GM19324 (cell line): Measurements from ENCODE around the gene SDK1.

ENCODE experiments used
- ATAC-seq: cut with Tn5 transposase; IDR thresholded peaks from one replicate; pipeline ENCODE4 v1.9.1; 2021; ENCODE audit warnings: mild to moderate bottlenecking, moderate library complexity; ENCODE audit not compliant: unreplicated experiment, low FRiP score

The SDK1 gene

GRCh38 chr7:3844540-3845151 lies 543.6 kb downstream of the SDK1 start:
- ATAC-seq = no peak

DNA sequence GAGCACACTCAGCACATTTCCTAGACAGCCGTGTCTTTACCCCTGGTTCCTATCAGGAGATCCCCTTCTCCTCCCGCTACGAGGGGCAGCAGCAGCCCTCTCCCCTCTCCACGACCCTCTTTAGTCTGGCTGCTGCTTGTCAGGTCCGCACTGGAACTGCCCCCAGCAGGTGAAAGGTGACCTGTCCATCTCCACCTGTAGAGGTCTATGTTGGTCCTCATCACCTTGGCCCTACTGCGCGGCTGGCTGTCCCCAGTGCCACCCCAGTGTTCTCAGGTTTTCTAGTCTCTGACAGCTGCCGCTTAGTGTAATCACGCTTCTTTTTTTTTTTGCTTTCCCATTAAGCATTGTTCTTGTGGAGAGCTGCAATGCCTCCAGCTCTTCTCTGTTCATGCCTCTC lies 545.7 kb downstream of the SDK1 start:
- no peak for ATAC-seq

GRCh38 chr7:3847336-3847735 lies 546.3 kb downstream of the SDK1 start:
- ATAC-seq = no peak

GRCh38 chr7:3859431-3859830 lies 558.4 kb downstream of the SDK1 start:
- no peak for ATAC-seq

- ATAC-seq = no peak
Measured at GRCh38 chr7:3860932-3861331, 559.9 kb downstream of the SDK1 start.

GRCh38 chr7:3861386-3861785 lies 560.3 kb downstream of the SDK1 start:
- ATAC-seq = no peak

GRCh38 chr7:3861941-3862340 lies 560.9 kb downstream of the SDK1 start:
- no peak for ATAC-seq

DNA sequence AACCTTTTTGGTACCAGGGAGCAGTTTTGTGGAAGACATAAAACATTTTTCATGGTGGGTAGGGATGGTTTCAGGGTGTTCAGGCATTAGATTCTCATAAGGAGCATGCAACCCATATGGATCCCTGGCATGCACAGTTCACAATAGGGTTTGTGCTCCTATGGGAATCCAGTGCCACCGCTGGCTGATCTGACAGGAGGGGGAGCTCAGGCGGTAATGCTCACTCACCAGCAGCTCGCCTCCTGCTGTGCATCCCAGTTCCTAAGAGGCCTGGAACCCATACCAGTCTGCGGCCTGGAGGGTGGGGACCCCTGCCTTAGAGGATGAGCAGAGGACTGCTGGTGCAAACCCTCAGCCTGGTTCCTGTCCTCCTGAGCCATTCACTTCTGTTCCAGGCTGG lies 561.7 kb downstream of the SDK1 start:
- no peak for ATAC-seq

GRCh38 chr7:3866277-3866676 lies 565.2 kb downstream of the SDK1 start:
- no peak for ATAC-seq

DNA sequence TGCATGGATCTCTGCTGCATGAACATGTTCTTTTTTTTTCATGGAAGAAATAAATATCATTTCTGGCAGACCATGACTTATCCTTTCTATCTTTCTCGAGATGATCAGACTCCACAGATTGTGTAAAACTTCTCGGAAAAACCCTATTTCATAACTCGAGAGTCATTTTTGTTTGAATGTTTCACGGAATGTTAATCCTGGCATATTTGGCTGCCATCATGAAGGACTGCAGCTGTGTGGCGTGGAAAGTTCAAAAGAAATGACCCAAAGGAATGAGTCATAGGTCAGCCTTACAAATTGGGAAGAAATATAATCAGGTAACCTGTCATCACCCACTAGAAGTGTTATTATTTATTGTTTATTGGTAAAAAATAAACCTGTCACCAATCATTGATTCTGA lies 566.8 kb downstream of the SDK1 start:
- no peak for ATAC-seq

- no peak for ATAC-seq
Measured at GRCh38 chr7:3879355-3880075, 578.5 kb downstream of the SDK1 start.

DNA sequence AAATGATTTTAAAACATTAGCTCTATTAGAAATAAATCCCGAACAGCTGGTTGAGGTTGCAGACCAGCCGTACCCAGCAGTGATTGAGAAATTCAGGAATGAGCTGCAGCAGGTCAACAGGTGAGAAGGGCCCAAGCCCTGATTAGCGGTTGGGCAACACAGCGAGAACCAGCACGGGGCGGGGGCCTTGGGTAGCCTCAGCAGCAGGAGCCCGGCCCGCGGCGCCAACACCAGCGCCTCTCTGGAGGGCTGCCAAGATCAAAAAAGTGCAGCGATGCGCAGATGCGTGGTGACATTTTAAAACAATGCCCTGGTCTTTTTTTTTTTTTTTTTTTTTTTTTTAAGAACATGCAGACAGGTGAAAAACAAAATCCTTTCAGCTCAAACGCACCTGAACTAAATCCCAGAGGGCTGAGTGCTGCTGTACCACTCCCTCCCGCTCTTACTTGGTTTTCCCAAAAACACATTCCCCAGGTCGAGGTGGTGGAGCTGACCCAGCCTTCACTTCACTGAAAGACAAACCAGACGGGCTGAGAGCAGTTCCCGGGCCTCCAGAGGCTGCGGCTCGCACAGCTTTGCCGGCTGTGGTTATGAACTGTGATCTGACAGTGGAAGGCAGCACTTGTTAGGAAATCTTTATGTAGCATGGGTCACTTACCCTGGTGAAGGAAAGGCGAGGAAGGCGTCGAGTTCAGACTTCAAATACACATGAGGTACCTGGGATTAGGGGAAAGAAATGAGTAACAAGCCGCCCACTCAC lies 579.4 kb downstream of the SDK1 start:
- ATAC-seq = no peak

DNA sequence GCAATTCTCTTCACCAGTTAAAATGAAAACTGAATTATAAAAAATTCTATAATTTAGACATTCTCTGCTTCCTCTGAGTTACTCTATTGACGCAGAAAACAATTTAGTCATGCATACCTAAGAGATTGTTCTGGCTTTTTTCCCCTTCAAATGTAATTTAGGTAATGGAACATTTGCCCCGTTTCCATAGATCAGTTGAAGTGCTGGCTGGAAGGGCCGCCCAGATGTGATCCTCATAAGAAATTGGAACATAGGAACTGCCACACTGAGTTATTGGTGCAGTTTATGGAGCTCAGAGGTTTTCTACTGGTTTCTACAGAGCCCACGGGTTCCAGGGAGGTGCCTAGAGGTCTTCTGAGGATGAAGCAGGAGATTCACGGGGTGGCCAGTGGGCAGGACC lies 581.7 kb downstream of the SDK1 start:
- ATAC-seq = no peak

GRCh38 chr7:3884543-3884942 lies 583.5 kb downstream of the SDK1 start:
- no peak for ATAC-seq

DNA sequence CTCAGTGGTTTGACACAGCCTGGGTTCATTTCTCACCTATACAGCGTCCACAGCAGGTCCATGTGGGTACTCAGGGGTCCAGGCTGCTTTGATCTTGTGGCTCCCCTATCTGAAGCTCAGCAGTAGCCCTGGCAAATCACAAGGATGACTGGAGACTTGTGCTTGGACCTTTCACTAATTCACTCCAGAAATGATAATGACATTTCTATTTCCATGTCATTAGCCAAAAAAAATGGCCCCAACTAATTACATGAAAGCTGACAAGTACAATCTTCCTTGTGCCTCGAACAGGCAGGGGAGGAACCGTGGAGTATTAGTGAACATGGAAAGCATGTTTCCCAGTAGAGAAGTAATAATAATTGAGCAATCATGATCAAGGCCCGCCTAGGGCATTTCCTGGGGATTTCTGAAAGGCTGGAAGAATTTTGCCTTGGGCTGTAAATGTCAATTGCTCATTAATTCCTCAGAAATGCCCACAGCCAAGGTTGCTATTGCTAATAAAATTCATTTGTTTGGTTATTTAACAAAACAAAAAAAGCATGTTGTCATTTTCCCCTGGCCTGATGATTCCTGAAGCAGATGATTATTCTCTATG lies 586.1 kb downstream of the SDK1 start:
- no peak for ATAC-seq

- ATAC-seq = no peak
Measured at GRCh38 chr7:3888096-3888495, 587.0 kb downstream of the SDK1 start.

- no peak for ATAC-seq
Measured at GRCh38 chr7:3892157-3892556, 591.1 kb downstream of the SDK1 start.

- no peak for ATAC-seq
Measured at GRCh38 chr7:3892686-3893085, 591.6 kb downstream of the SDK1 start.

- ATAC-seq = no peak
Measured at GRCh38 chr7:3893151-3893788, 592.2 kb downstream of the SDK1 start.

DNA sequence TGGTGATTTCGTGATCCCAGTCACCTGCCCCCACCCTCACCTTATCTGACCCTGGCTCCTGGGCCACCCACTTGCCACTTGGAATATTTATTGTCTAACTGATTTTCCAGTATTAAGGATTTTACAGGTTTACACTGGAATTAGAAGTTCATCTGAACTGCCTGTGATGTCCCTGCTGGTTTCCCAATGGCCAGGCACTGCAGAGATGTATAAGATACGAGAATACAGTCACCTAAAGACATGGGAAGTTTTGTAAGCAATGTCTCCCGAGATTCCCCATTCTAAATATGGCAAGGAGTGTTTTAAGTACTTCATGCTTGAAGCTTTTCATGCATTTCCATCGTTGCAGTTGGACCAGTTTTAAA lies 592.7 kb downstream of the SDK1 start:
- ATAC-seq = no peak
